Stimulated activated CD8-positive, alpha-beta memory T cell treated with anti-CD3 and anti-CD28 coated beads, Interleukin-7, amount 100 ng/mL, for 4 hours (primary cell): ENCODE measurements around the gene CEP112.

ENCODE experiments used
- DNase-seq, 2 donors: peaks; one replicate each; pipeline ENCODE4 v3.0.0-alpha.2; 2020; ENCODE audit warnings: low read depth in 2 of 2

CEP112 gene

GRCh38 chr17:65988451-65988850 lies 203.5 kb downstream of the CEP112 start:
- DNase-seq, result no peak

- DNase-seq, result no peak
Observed at GRCh38 chr17:65987988-65988387, 203.9 kb downstream of the CEP112 start.

- DNase-seq, result no peak
Observed at GRCh38 chr17:65985571-65985970, 206.4 kb downstream of the CEP112 start.

GRCh38 chr17:65984299-65984698 lies 207.6 kb downstream of the CEP112 start:
- no peak for DNase-seq

GRCh38 chr17:65978871-65979270 lies 213.1 kb downstream of the CEP112 start:
- no peak for DNase-seq

- no peak for DNase-seq
Observed at GRCh38 chr17:65977041-65977440, 214.9 kb downstream of the CEP112 start.

- DNase-seq, result no peak
Observed at GRCh38 chr17:65975878-65976277, 216.1 kb downstream of the CEP112 start.

GRCh38 chr17:65973237-65973636 lies 218.7 kb downstream of the CEP112 start:
- DNase-seq, result no peak

GRCh38 chr17:65967372-65967771 lies 224.6 kb downstream of the CEP112 start:
- DNase-seq, result no peak

- no peak for DNase-seq
Observed at GRCh38 chr17:65966072-65966695, 225.7 kb downstream of the CEP112 start.

- DNase-seq, result no peak
Observed at GRCh38 chr17:65963179-65963578, 228.8 kb downstream of the CEP112 start.

GRCh38 chr17:65959630-65960029 lies 232.3 kb downstream of the CEP112 start:
- DNase-seq, result no peak

GRCh38 chr17:65956814-65957213 lies 235.1 kb downstream of the CEP112 start:
- no peak for DNase-seq

GRCh38 chr17:65954148-65954449 lies 237.8 kb downstream of the CEP112 start:
- no peak for DNase-seq

GRCh38 chr17:65953316-65954147 lies 238.4 kb downstream of the CEP112 start:
- DNase-seq, result no peak

GRCh38 chr17:65952586-65952985 lies 239.3 kb downstream of the CEP112 start:
- DNase-seq, result no peak

- DNase-seq, result no peak
Observed at GRCh38 chr17:65952015-65952414, 239.9 kb downstream of the CEP112 start.

GRCh38 chr17:65947831-65948230 lies 244.1 kb downstream of the CEP112 start:
- DNase-seq, result no peak

- no peak for DNase-seq
Observed at GRCh38 chr17:65942592-65942991, 249.3 kb downstream of the CEP112 start.

GRCh38 chr17:65941356-65941899 lies 250.5 kb downstream of the CEP112 start:
- DNase-seq, result no peak

GRCh38 chr17:65936013-65936412 lies 255.9 kb downstream of the CEP112 start:
- DNase-seq, result no peak

GRCh38 chr17:65933290-65933689 lies 258.6 kb downstream of the CEP112 start:
- no peak for DNase-seq
